Measurements from ENCODE around the gene COMMD6.

The COMMD6 gene

GRCh38 chr13:75521956-75522355 is 15.7 kb downstream of the COMMD6 start:
- no peak for FAIRE-seq

GRCh38 chr13:75518439-75519088 is 19.1 kb downstream of the COMMD6 start:
- no peak for FAIRE-seq

GRCh38 chr13:75514080-75514995 is 23.3 kb downstream of the COMMD6 start:
- FAIRE-seq: no peak

- FAIRE-seq: no peak
Measured at GRCh38 chr13:75513271-75513670, 24.4 kb downstream of the COMMD6 start.

GRCh38 chr13:75512253-75512652 is 25.4 kb downstream of the COMMD6 start:
- FAIRE-seq: no peak

- no peak for FAIRE-seq
Measured at GRCh38 chr13:75511051-75511625, 26.5 kb downstream of the COMMD6 start.

GRCh38 chr13:75508002-75508548 is 29.6 kb downstream of the COMMD6 start:
- no peak for FAIRE-seq

GRCh38 chr13:75507027-75508001 is 30.3 kb downstream of the COMMD6 start:
- FAIRE-seq: no peak

GRCh38 chr13:75506018-75506417 is 31.6 kb downstream of the COMMD6 start:
- no peak for FAIRE-seq

- no peak for FAIRE-seq
Measured at GRCh38 chr13:75505327-75505726, 32.3 kb downstream of the COMMD6 start.

GRCh38 chr13:75495938-75496337 is 41.7 kb downstream of the COMMD6 start:
- FAIRE-seq: no peak

- FAIRE-seq: no peak
Measured at GRCh38 chr13:75494491-75494890, 43.1 kb downstream of the COMMD6 start.

- FAIRE-seq: no peak
Measured at GRCh38 chr13:75493156-75493555, 44.5 kb downstream of the COMMD6 start.

- no peak for FAIRE-seq
Measured at GRCh38 chr13:75492389-75492788, 45.3 kb downstream of the COMMD6 start.

- FAIRE-seq: no peak
Measured at GRCh38 chr13:75491376-75491775, 46.3 kb downstream of the COMMD6 start.

GRCh38 chr13:75489502-75490263 is 48.0 kb downstream of the COMMD6 start:
- no peak for FAIRE-seq

- FAIRE-seq: no peak
Measured at GRCh38 chr13:75486146-75487062, 51.2 kb downstream of the COMMD6 start.

- FAIRE-seq: no peak
Measured at GRCh38 chr13:75485286-75486062, 52.2 kb downstream of the COMMD6 start.

GRCh38 chr13:75482820-75483079 is 54.9 kb downstream of the COMMD6 start:
- FAIRE-seq: no peak
